B cell (primary cell): Measurements from ENCODE around the gene RALGAPA2. TPM values are rescaled to one million over a fixed set of nuclear protein-coding genes. Genes with fewer than 3 reads are reported as not detected.

ENCODE experiments used
- ATAC-seq: fragments of 200-7000 bp; cut with Tn5 transposase; one replicate; pipeline ENCODE4 v1.10.0; 2021; ENCODE audit warnings: low read depth, mild to moderate bottlenecking, moderate number of reproducible peaks, moderate library complexity
- CTCF ChIA-PET: fragments of 350-600 bp; sonication (Branson Sonifier 250); formaldehyde crosslinking; loops from one replicate; lab custom pipeline; 2021; ENCODE audit warnings: antibody characterized with exemption, inconsistent platforms; lab: Charles Lee
- POLR2A ChIA-PET: fragments of 350-600 bp; sonication (Branson Sonifier 250); formaldehyde crosslinking; loops from one replicate; lab custom pipeline; 2021; ENCODE audit warnings: antibody characterized with exemption; lab: Charles Lee
- DNase-seq: peaks from one replicate; pipeline ENCODE4 v3.0.0; 2013
- H2AFZ ChIP-seq: 2 replicates; pipeline ENCODE4 v1.6.1; 2012; ENCODE audit warnings: mild to moderate bottlenecking, low read depth, low read length; ENCODE audit not compliant: insufficient read depth, poor library complexity, severe bottlenecking
- H3K27ac ChIP-seq, 2 donors: 1 replicate in 1 of 2; 2 replicates in 1 of 2; pipeline ENCODE4 v1.5.1; 2012 to 2013; ENCODE audit warnings: low read length in 2 of 2, mild to moderate bottlenecking in 2 of 2, moderate library complexity in 1 of 2
- H3K27me3 ChIP-seq, 4 experiments: fragments of 200-600 bp in 1 of 4; sonication (generic) in 1 of 4; replicated peaks in 1 of 4; 1 replicate in 2 of 4; 2 replicates in 2 of 4; pipeline versions ENCODE4 v1.6.1 to v1.7.0; 2013 to 2016; ENCODE audit warnings: low read length in 3 of 4, mild to moderate bottlenecking in 2 of 4, mixed read lengths in 1 of 4, moderate library complexity in 1 of 4; ENCODE audit not compliant: insufficient read depth in 4 of 4, control insufficient read depth in 3 of 4; ENCODE audit errors: control extremely low read depth in 1 of 4
- H3K36me3 ChIP-seq, 2 experiments: replicated peaks in 1 of 2; 1 replicate in 1 of 2; 2 replicates in 1 of 2; pipeline versions ENCODE4 v1.6.1 to v1.7.1; 2013; ENCODE audit warnings: low read length in 1 of 2; ENCODE audit not compliant: insufficient read depth in 2 of 2, control insufficient read depth in 1 of 2; ENCODE audit errors: control extremely low read depth in 1 of 2, extremely low read depth in 1 of 2
- H3K4me1 ChIP-seq, 2 donors: fragments of 200-600 bp in 1 of 2; sonication (generic) in 1 of 2; 1 replicate in 1 of 2; 2 replicates in 1 of 2; pipeline versions ENCODE4 v1.5.1 to v1.6.1; 2013 to 2017; ENCODE audit warnings: low read length in 2 of 2; ENCODE audit not compliant: control insufficient read depth in 2 of 2, insufficient read depth in 2 of 2
- H3K4me2 ChIP-seq: replicated peaks from 2 replicates; pipeline ENCODE3; 2012; ENCODE audit warnings: mild to moderate bottlenecking, low read depth, low read length; ENCODE audit not compliant: poor library complexity, severe bottlenecking
- H3K4me3 ChIP-seq, 5 experiments: fragments of 200-600 bp in 1 of 5; sonication (generic) in 1 of 5; 1 replicate in 3 of 5; 2 replicates in 2 of 5; pipeline versions ENCODE4 v1.5.1 to v1.7.0; 2011 to 2016; ENCODE audit warnings: low read length in 4 of 5, mild to moderate bottlenecking in 4 of 5, low read depth in 2 of 5, control low read depth in 1 of 5, moderate library complexity in 1 of 5; ENCODE audit not compliant: insufficient read depth in 1 of 5; ENCODE audit errors: control extremely low read depth in 1 of 5, extremely low read depth in 1 of 5
- H3K79me2 ChIP-seq: fragments of 200-600 bp; sonication (generic); one replicate; pipeline ENCODE4 v1.6.0; 2016; ENCODE audit warnings: low read length; ENCODE audit not compliant: control insufficient read depth, insufficient read depth
- H3K9ac ChIP-seq: fragments of 200-600 bp; sonication (generic); 2 replicates; pipeline ENCODE4 v1.6.1; 2017; ENCODE audit warnings: mild to moderate bottlenecking, low read length, moderate library complexity
- H3K9me3 ChIP-seq, 3 donors: one replicate each; pipeline versions ENCODE4 v1.6.1 to v1.7.1; 2013; ENCODE audit warnings: low read length in 2 of 3; ENCODE audit not compliant: control insufficient read depth in 2 of 3, insufficient read depth in 1 of 3; ENCODE audit errors: control extremely low read depth in 1 of 3
- H4K20me1 ChIP-seq: 2 replicates; pipeline ENCODE4 v1.6.0; 2012; ENCODE audit warnings: mild to moderate bottlenecking, low read length; ENCODE audit not compliant: insufficient read depth, control insufficient read depth, poor library complexity, severe bottlenecking
- H3K27ac Mint-ChIP-seq: one replicate; pipeline ENCODE4 v1.8.0; 2021; ENCODE audit warnings: mixed read lengths
- H3K27me3 Mint-ChIP-seq: one replicate; pipeline ENCODE4 v1.8.0; 2021; ENCODE audit warnings: mixed read lengths
- H3K4me1 Mint-ChIP-seq: one replicate; pipeline ENCODE4 v1.8.0; 2021; ENCODE audit warnings: mixed read lengths
- H3K4me3 Mint-ChIP-seq: one replicate; pipeline ENCODE4 v1.8.0; 2021; ENCODE audit warnings: mixed read lengths
- H3K9me3 Mint-ChIP-seq: one replicate; pipeline ENCODE4 v1.8.0; 2022; ENCODE audit warnings: mixed read lengths; ENCODE audit not compliant: insufficient read depth
- CTCF ChIP-seq: fragments of 200-600 bp; IDR thresholded peaks from one replicate; pipeline ENCODE4 v1.8.0; 2022; ENCODE audit warnings: antibody characterized with exemption, mild to moderate bottlenecking
- EZH2 ChIP-seq: IDR thresholded peaks from 2 replicates; pipeline ENCODE4 v1.6.1; 2012; ENCODE audit warnings: borderline replicate concordance, low read depth, mild to moderate bottlenecking, moderate library complexity, low read length; ENCODE audit not compliant: insufficient read depth, poor library complexity, severe bottlenecking
- WGBS: methylation state at CpG from one replicate; pipeline ENCODE4 v1.1.5; 2013; ENCODE audit warnings: missing lambda C conversion rate; ENCODE audit not compliant: insufficient coverage; 5-methylcytosine and 5-hydroxymethylcytosine counted together
- intact Hi-C: fragments of 100-400 bp; cut with micrococcal nuclease; formaldehyde crosslinking; loops from one replicate; pipeline ENCODE4 v1.10.0; 2022
- polyA plus RNA-seq: library from polyadenylated mRNA; depleted of rRNA; stranded (reverse); fragments of >200 nt; gene quantifications from 2 replicates; pipeline ENCODE4 v1.2.3, GENCODE V29; 2012
- total RNA-seq, 2 donors: library from RNA; stranded (reverse); fragments of 120-200 nt in 1 of 2; gene quantifications; 1 replicate in 1 of 2; 2 replicates in 1 of 2; pipeline versions ENCODE4 v1.2.3 to v1.2.4, GENCODE V29; 2013 to 2022

RALGAPA2 gene
- total and polyA plus RNA-seq, 2 donors (not counting 1 experiment from before 2014, with no cell fraction given), result 6.4 to 33.1 TPM

- no peak for TF ChIP-seq CTCF
- intact Hi-C loops, result no loop called here
- Histone ChIP-seq H3K4me2 (no peak overlapping the region), H3K9ac (no peak overlapping the region), H3K4me1 (no peaks in the 10 kb centered on the region), H3K36me3 (no peaks in the 10 kb centered on the region), H3K4me3 (no peak overlapping the region), H3K27me3 (no peaks in the 10 kb centered on the region), H2AFZ (no peak overlapping the region), H4K20me1 (no peaks in the 10 kb centered on the region), H3K9me3 (no peaks in the 10 kb centered on the region), H3K79me2 (no peaks in the 10 kb centered on the region), H3K27ac (no peak overlapping the region)
- CTCF ChIA-PET, result no interaction called here
- ATAC-seq (no peak), DNase-seq (no peak)
- 80% methylated on average over 1 of the region's 1 CpG for WGBS
- POLR2A ChIA-PET, result no interaction called here
- Mint-ChIP-seq H3K4me3 (no peak overlapping the region), H3K4me1 (no peaks in the 10 kb centered on the region), H3K9me3 (no peaks in the 10 kb centered on the region), H3K27ac (no peak overlapping the region), H3K27me3 (no peaks in the 10 kb centered on the region)
These were observed 232.3 kb downstream of the RALGAPA2 start for GRCh38 chr20:20480126-20480525.

GRCh38 chr20:20477444-20478041 lies 234.9 kb downstream of the RALGAPA2 start:
- WGBS, result 98% methylated on average over 4 of the region's 5 CpGs
- H3K79me2 ChIP-seq, result no peaks in the 10 kb centered on the region
- no peaks in the 10 kb centered on the region for H4K20me1 ChIP-seq
- POLR2A ChIA-PET, result no interaction called here
- no peaks in the 10 kb centered on the region for H3K9me3 ChIP-seq
- H2AFZ ChIP-seq, result no peak overlapping the region
- TF ChIP-seq EZH2 (no peak), CTCF (no peak)
- Mint-ChIP-seq H3K27ac (no peak overlapping the region), H3K4me3 (no peak overlapping the region), H3K4me1 (no peaks in the 10 kb centered on the region), H3K9me3 (no peaks in the 10 kb centered on the region), H3K27me3 (no peaks in the 10 kb centered on the region)
- DNase-seq (no peak), ATAC-seq (no peak)
- H3K4me2 ChIP-seq, result no peak overlapping the region
- H3K27ac ChIP-seq, result no peak overlapping the region
- H3K36me3 ChIP-seq, result peaks cover 0 to 1% of the 10 kb centered on the region in 2 experiments
- H3K27me3 ChIP-seq, result no peaks in the 10 kb centered on the region
- CTCF ChIA-PET, result no interaction called here
- intact Hi-C loops, result no loop called here
- H3K4me3 ChIP-seq, result no peak overlapping the region
- no peak overlapping the region for H3K9ac ChIP-seq
- no peaks in the 10 kb centered on the region for H3K4me1 ChIP-seq
